Gastrocnemius medialis (tissue), 4 donors: Measurements from ENCODE around the gene GALM.

Experiments
- CTCF ChIP-seq, 5 experiments: fragments of 450-650 bp in 3 of 5; fragments of 200-600 bp in 2 of 5; sonication (generic) in 2 of 5; IDR thresholded peaks in 4 of 5; conservative IDR thresholded peaks in 1 of 5; 1 replicate in 4 of 5; 2 replicates in 1 of 5; pipeline ENCODE4 v1.5.1; 2016 to 2019; ENCODE audit warnings: antibody characterized with exemption in 5 of 5, mild to moderate bottlenecking in 3 of 5, moderate library complexity in 3 of 5
- POLR2A ChIP-seq, 2 donors: fragments of 450-650 bp; IDR thresholded peaks; one replicate each; pipeline ENCODE4 v1.6.1; 2017; ENCODE audit warnings: antibody characterized with exemption in 2 of 2, mild to moderate bottlenecking in 2 of 2, moderate library complexity in 2 of 2

- no peak for TF ChIP-seq POLR2A (IDR thresholded peaks at IDR 0.05)
- TF ChIP-seq CTCF (IDR thresholded peaks at IDR 0.05 in 4 of 5, conservative IDR thresholded peaks at IDR 0.05 in 1 of 5), result no peak
Measured at GRCh38 chr2:38653715-38654527, 12.0 kb upstream of the GALM start.
